Testis (tissue), 3 donors: Measurements from ENCODE around the gene OR5AP2. TPM values are rescaled to one million over a fixed set of nuclear protein-coding genes. Genes with fewer than 3 reads are reported as not detected.

Experiments used
- DNase-seq: peaks from one replicate; pipeline ENCODE4 v3.0.0-alpha.2; 2019
- H3K27ac ChIP-seq, 2 donors: fragments of 200-600 bp; sonication (generic); one replicate each; pipeline ENCODE4 v1.5.1; 2019
- H3K27me3 ChIP-seq: fragments of 200-600 bp; sonication (generic); one replicate; pipeline ENCODE4 v1.5.1; 2019
- H3K36me3 ChIP-seq: fragments of 200-600 bp; sonication (generic); one replicate; pipeline ENCODE4 v1.5.1; 2017; ENCODE audit warnings: low read depth; ENCODE audit errors: missing control alignments
- H3K4me1 ChIP-seq: fragments of 200-600 bp; sonication (generic); one replicate; pipeline ENCODE4 v1.5.1; 2019
- H3K4me3 ChIP-seq, 2 donors: fragments of 200-600 bp; sonication (generic); one replicate each; pipeline ENCODE4 v1.5.1; 2017 to 2019
- H3K9me3 ChIP-seq: fragments of 200-600 bp; sonication (generic); one replicate; pipeline ENCODE4 v1.5.1; 2017
- CTCF ChIP-seq, 3 experiments: fragments of 450-650 bp in 2 of 3; fragments of 200-600 bp in 1 of 3; sonication (generic) in 1 of 3; IDR thresholded peaks; one replicate each; pipeline ENCODE4 v1.5.1; 2016 to 2019; ENCODE audit warnings: antibody characterized with exemption in 3 of 3, mild to moderate bottlenecking in 2 of 3, moderate library complexity in 1 of 3
- POLR2A ChIP-seq: fragments of 450-650 bp; IDR thresholded peaks from one replicate; pipeline ENCODE4 v1.6.1; 2017; ENCODE audit warnings: antibody characterized with exemption, mild to moderate bottlenecking, moderate library complexity
- WGBS, 2 donors: methylation state at CpG; one replicate each; pipeline ENCODE4 v1.1.5; 2018; 5-methylcytosine and 5-hydroxymethylcytosine counted together
- intact Hi-C: fragments of 100-400 bp; cut with DNase I; formaldehyde crosslinking; loops from one replicate; pipeline ENCODE4 v1.15.1; 2023; ENCODE audit warnings: low total_unique reads
- polyA plus RNA-seq: library from polyadenylated mRNA; stranded (reverse); fragments of 350-450 nt; fragmentation: Illumina TruSeq; extraction: RNeasy Lipid Tissue Mini Kit (QIAGEN cat#74804); gene quantifications from one replicate; pipeline ENCODE4 v1.2.3, GENCODE V29; 2014; ENCODE audit warnings: low read depth, low replicate concordance; ENCODE audit not compliant: insufficient read depth
- total RNA-seq, 2 donors: library from RNA; depleted of rRNA; stranded (reverse); fragments of >200 nt; gene quantifications; one replicate each; pipeline ENCODE4 v1.2.3, GENCODE V29; 2016

Gene OR5AP2
- total and polyA plus RNA-seq, 3 donors from 2014 or later = not detected

DNA sequence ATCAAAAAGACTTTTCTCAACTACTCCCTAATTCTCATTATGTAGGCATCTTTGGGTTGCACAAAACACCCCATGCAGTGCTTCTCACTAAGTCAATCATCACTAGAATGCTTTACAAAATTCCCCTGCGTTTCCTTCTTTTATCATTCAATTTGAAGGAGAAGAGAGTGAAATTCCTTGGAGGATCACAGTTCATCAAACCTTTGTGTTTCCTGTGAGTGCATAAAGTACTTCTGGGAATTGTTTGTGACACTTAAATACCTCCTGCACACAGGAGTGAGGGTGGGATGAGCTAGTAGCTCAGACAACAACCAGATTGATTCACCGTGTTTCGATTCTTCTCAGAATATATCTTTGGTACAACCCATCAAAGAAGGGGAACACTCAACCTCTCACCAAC lies 17.5 kb upstream of the OR5AP2 start:
- intact Hi-C loops = no loop called here
- no peaks in the 10 kb centered on the region for H3K9me3 ChIP-seq
- 36 to 44% methylated on average over 3 of the region's 3 CpGs for WGBS, 2 donors
- H3K36me3 ChIP-seq = no peaks in the 10 kb centered on the region
- no peak for DNase-seq
- H3K27me3 ChIP-seq = no peaks in the 10 kb centered on the region
- H3K27ac ChIP-seq = no peak overlapping the region
- no peak for TF ChIP-seq CTCF (IDR thresholded peaks at IDR 0.05)
- no peak overlapping the region for H3K4me3 ChIP-seq
- H3K4me1 ChIP-seq = no peaks in the 10 kb centered on the region

DNA sequence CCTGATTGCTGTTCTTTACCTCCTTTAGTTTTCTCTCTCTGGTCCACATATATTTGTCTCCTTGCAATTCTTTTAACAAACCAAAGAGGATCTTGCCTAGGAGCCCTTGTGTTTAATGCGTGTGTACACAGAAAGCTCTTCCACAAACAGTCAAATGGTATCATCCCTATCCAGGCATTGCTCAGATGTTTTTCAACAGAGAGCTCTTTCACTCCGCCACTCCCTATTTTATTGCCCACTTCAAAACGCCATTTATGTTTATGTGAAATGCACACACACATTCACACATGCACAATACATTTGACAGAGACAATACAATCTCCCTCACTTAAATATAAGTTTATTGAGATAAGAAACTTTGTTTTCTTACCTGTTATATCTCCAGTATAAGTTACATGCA lies 4.7 kb downstream of the OR5AP2 start:
- no peak for TF ChIP-seq POLR2A
- TF ChIP-seq CTCF (IDR thresholded peaks at IDR 0.05) = no peak

DNA sequence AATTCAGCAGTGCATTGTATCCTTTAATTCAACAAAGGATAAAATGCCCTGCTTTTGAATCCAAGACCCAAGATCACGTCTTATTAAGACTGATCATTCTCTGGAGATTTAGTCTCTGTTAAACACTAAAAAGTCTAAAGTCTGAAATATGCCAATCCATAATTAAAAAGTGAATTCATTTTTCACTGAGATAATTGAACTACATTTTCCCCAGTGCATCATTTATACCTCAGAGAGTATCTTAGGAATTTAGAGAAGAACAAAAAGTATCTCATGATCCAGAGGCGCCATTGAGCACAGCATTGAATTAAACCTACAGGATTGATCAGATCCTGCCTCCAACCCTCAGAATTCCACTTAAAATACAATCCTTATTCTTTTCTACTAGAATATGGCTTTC lies 5.4 kb downstream of the OR5AP2 start:
- TF ChIP-seq POLR2A (no peak), CTCF (IDR thresholded peaks at IDR 0.05) (no peak)
- DNase-seq = no peak
- intact Hi-C loops = no loop called here
- no peaks in the 10 kb centered on the region for H3K27me3 ChIP-seq
- no peak overlapping the region for H3K27ac ChIP-seq
- no peaks in the 10 kb centered on the region for H3K4me1 ChIP-seq
- WGBS, 2 donors = 81 to 86% methylated on average over 2 of the region's 2 CpGs
- no peaks in the 10 kb centered on the region for H3K9me3 ChIP-seq
- no peak overlapping the region for H3K4me3 ChIP-seq
- no peaks in the 10 kb centered on the region for H3K36me3 ChIP-seq

More for the DNA sequence above, 4.7 kb downstream of the OR5AP2 start:
- H3K4me3 ChIP-seq = no peak overlapping the region
- intact Hi-C loops = no loop called here
- no peaks in the 10 kb centered on the region for H3K27me3 ChIP-seq
- no peak overlapping the region for H3K27ac ChIP-seq
- DNase-seq = no peak
- H3K4me1 ChIP-seq = no peaks in the 10 kb centered on the region
- no peaks in the 10 kb centered on the region for H3K36me3 ChIP-seq
- H3K9me3 ChIP-seq = no peaks in the 10 kb centered on the region
- WGBS, 2 donors = 79 to 86% methylated on average over 3 of the region's 3 CpGs

GRCh38 chr11:56632329-56632728 lies 9.9 kb downstream of the OR5AP2 start:
- no peak overlapping the region for H3K27ac ChIP-seq
- H3K4me3 ChIP-seq = no peak overlapping the region
- no peaks in the 10 kb centered on the region for H3K4me1 ChIP-seq
- H3K36me3 ChIP-seq = no peaks in the 10 kb centered on the region
- intact Hi-C loops = no loop called here
- H3K9me3 ChIP-seq = no peaks in the 10 kb centered on the region
- H3K27me3 ChIP-seq = no peaks in the 10 kb centered on the region
- no peak for DNase-seq
- WGBS, 2 donors = 70 to 81% methylated on average over 2 of the region's 2 CpGs
- TF ChIP-seq CTCF (IDR thresholded peaks at IDR 0.05) = no peak
- no peak for TF ChIP-seq POLR2A

GRCh38 chr11:56625946-56626345 lies 16.3 kb downstream of the OR5AP2 start:
- H3K36me3 ChIP-seq = no peaks in the 10 kb centered on the region
- TF ChIP-seq CTCF (IDR thresholded peaks at IDR 0.05) (no peak), POLR2A (no peak)
- H3K4me3 ChIP-seq = no peak overlapping the region
- intact Hi-C loops = no loop called here
- no peaks in the 10 kb centered on the region for H3K4me1 ChIP-seq
- H3K27ac ChIP-seq = no peak overlapping the region
- WGBS, 2 donors = 68 to 83% methylated on average over 2 of the region's 2 CpGs
- no peaks in the 10 kb centered on the region for H3K9me3 ChIP-seq
- H3K27me3 ChIP-seq = no peaks in the 10 kb centered on the region
- DNase-seq = no peak
